Measurements from ENCODE around the gene ASCC1. TPM values are rescaled to one million over a fixed set of nuclear protein-coding genes. Genes with fewer than 3 reads are reported as not detected.
A peak's percentile ranks its signal among the peaks of the same experiment; 100 is the strongest.

The ASCC1 gene
- total and polyA plus RNA-seq, 4 experiments from 2014 or later: 14.3 to 24.9 (median 18.6) TPM

DNA sequence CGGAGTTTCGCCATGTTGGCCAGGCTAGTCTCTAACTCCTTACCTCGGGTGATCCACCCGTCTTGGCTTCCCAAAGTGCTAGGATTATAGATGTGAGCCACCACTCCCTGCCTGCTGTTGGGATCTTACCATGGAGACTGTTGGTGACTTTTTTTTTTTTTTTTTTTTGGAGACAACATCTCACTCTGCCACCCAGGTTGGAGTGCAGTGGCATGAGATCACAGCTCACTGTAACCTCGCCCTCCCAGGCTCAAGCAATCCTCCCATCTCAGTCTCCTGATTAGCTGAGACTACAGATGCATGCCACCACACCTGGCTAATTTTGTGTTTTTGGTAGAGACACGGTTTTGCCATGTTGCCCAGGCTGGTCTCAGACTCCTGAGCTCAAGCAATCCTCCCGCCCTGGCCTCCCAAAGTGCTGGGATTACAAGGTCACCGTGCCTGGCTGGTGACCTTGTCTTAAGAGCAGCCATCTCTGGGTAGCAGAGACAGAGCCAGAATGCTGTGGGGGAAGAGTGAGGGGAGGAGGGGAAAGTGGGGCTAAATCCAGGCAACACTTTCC is 25.7 kb upstream of the ASCC1 start:
- peaks cover 43% of the 10 kb centered on the region for H3K4me1 ChIP-seq (ENCODE audit: insufficient read depth, low read length)
- Mint-ChIP-seq H3K27ac (peak overlapping the region in 3 of 7 donors; percentile 25 to 75 (median 62)), H3K9me3 (peaks cover 0 to 2% (median 0%) of the 10 kb centered on the region in 8 donors), H3K4me1 (peaks cover 41 to 66% (median 52%) of the 10 kb centered on the region in 4 donors), H3K27me3 (no peaks in the 10 kb centered on the region), H3K4me3 (peak overlapping the region in 1 of 8 donors; percentile 24), H3K36me3 (peaks cover 3 to 8% of the 10 kb centered on the region in 2 donors)
- H3K36me3 ChIP-seq (ENCODE audit: insufficient read depth, low read length): peaks cover 2% of the 10 kb centered on the region
- H3K27me3 ChIP-seq (ENCODE audit: insufficient read depth, low read length): no peaks in the 10 kb centered on the region
- no peaks in the 10 kb centered on the region for H3K9me3 ChIP-seq (ENCODE audit: control insufficient read depth in 1 of 2, low read length in 2 of 2)
- ChIA-PET POLR2A (ENCODE audit: partially characterized antibody) (interaction anchor here (0.9 to 1.9 kb wide), 3 partner anchors 14 to 95 kb away, joined by 3 to 5 read pairs (median 3); no protein-coding TSS in a partner anchor), CTCF (ENCODE audit: partially characterized antibody) (interaction anchor here (0.9 to 1.4 kb wide), 4 partner anchors 17 to 95 kb away, joined by 3 to 6 read pairs (median 4); no protein-coding TSS in a partner anchor)
- intact Hi-C loops (cut with micrococcal nuclease): no loop called here
- no peak overlapping the region for H3K4me3 ChIP-seq (ENCODE audit: low read length in 2 of 2)
- DNase-seq: no peak
- no peak overlapping the region for H3K27ac ChIP-seq (ENCODE audit: low read depth, low read length)

DNA sequence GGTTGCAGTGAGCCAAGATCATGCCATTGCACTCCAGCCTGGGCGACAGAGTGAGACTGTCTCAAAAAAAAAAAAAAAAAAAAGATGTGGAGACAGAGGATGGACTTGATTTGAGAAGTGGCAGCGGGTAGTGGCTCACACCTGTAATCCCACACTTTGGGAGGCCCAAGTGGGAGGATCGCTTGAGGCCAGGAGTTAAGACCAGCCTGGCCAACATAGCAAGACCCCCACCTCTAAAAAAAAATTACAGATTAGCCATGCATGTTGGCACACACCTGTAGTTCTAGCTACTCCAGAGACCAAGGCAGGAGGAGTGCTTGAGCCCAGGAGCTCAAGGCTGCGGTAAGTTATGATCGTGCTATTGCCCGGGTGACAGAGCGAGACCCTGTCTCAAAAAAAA is 24.3 kb upstream of the ASCC1 start:
- H3K27me3 Mint-ChIP-seq: no peaks in the 10 kb centered on the region
- ChIA-PET CTCF (ENCODE audit: partially characterized antibody) (interaction anchor here (0.7 kb wide), 1 partner anchor 93 kb away, joined by 3 read pairs; no protein-coding TSS in a partner anchor), POLR2A (ENCODE audit: partially characterized antibody) (interaction anchor here (0.6 kb wide), 1 partner anchor 81 kb away, joined by 3 read pairs; no protein-coding TSS in a partner anchor)
- no peaks in the 10 kb centered on the region for H3K27me3 ChIP-seq (ENCODE audit: insufficient read depth, low read length)
- no peak overlapping the region for H3K4me3 Mint-ChIP-seq
- H3K9me3 Mint-ChIP-seq: peaks cover 0 to 2% (median 0%) of the 10 kb centered on the region in 8 donors
- H3K27ac Mint-ChIP-seq: peak overlapping the region in 4 of 7 donors; percentile 18 to 50 (median 26)
- peaks cover 35 to 54% (median 45%) of the 10 kb centered on the region in 4 donors for H3K4me1 Mint-ChIP-seq
- peaks cover 30% of the 10 kb centered on the region for H3K4me1 ChIP-seq (ENCODE audit: insufficient read depth, low read length)
- no peak for DNase-seq
- H3K36me3 Mint-ChIP-seq: peaks cover 12 to 17% of the 10 kb centered on the region in 2 donors
- intact Hi-C loops (cut with micrococcal nuclease): no loop called here
- H3K36me3 ChIP-seq (ENCODE audit: insufficient read depth, low read length): peaks cover 14% of the 10 kb centered on the region
- no peak overlapping the region for H3K27ac ChIP-seq (ENCODE audit: low read depth, low read length)
- no peak overlapping the region for H3K4me3 ChIP-seq (ENCODE audit: low read length in 2 of 2)
- H3K9me3 ChIP-seq (ENCODE audit: control insufficient read depth in 1 of 2, low read length in 2 of 2): no peaks in the 10 kb centered on the region

DNA sequence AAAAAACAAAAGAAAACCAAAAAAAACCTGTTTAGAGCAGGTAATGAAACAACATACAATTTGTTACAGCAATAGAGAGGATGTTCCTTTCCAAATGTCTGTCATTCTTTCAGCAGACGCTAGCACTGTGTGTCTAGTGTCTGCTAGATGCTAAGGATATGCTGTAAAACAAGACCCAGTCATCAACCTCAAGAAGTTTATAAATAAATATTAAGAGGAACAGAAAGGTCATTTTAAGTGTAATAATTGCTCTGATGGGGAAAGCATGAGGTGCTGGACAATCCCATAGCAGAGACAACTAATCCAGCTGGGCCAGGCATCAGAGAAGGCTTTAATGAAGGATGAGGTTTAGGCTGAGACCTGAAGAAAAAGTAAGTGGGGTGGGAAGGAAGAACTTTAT is 23.3 kb upstream of the ASCC1 start:
- Histone ChIP-seq H3K4me1 (ENCODE audit: insufficient read depth, low read length) (peaks cover 20% of the 10 kb centered on the region), H3K4me3 (ENCODE audit: low read length in 2 of 2) (no peak overlapping the region), H3K9me3 (ENCODE audit: control insufficient read depth in 1 of 2, low read length in 2 of 2) (no peaks in the 10 kb centered on the region), H3K27ac (ENCODE audit: low read depth, low read length) (no peak overlapping the region), H3K36me3 (ENCODE audit: insufficient read depth, low read length) (peaks cover 21% of the 10 kb centered on the region), H3K27me3 (ENCODE audit: insufficient read depth, low read length) (no peaks in the 10 kb centered on the region)
- ChIA-PET CTCF (ENCODE audit: partially characterized antibody) (interaction anchor here (0.7 kb wide), 1 partner anchor 18 kb away, joined by 3 read pairs; no protein-coding TSS in a partner anchor), POLR2A (ENCODE audit: partially characterized antibody) (interaction anchor here (0.7 kb wide), 1 partner anchor 25 kb away, joined by 3 read pairs; no protein-coding TSS in a partner anchor)
- Mint-ChIP-seq H3K36me3 (peaks cover 15 to 21% of the 10 kb centered on the region in 2 donors), H3K9me3 (no peaks in the 10 kb centered on the region), H3K4me3 (no peak overlapping the region), H3K27me3 (no peaks in the 10 kb centered on the region), H3K27ac (peak overlapping the region in 5 of 7 donors; percentile 6 to 85 (median 78)), H3K4me1 (peaks cover 28 to 45% (median 37%) of the 10 kb centered on the region in 4 donors)
- intact Hi-C loops (cut with micrococcal nuclease): no loop called here
- DNase-seq: no peak

DNA sequence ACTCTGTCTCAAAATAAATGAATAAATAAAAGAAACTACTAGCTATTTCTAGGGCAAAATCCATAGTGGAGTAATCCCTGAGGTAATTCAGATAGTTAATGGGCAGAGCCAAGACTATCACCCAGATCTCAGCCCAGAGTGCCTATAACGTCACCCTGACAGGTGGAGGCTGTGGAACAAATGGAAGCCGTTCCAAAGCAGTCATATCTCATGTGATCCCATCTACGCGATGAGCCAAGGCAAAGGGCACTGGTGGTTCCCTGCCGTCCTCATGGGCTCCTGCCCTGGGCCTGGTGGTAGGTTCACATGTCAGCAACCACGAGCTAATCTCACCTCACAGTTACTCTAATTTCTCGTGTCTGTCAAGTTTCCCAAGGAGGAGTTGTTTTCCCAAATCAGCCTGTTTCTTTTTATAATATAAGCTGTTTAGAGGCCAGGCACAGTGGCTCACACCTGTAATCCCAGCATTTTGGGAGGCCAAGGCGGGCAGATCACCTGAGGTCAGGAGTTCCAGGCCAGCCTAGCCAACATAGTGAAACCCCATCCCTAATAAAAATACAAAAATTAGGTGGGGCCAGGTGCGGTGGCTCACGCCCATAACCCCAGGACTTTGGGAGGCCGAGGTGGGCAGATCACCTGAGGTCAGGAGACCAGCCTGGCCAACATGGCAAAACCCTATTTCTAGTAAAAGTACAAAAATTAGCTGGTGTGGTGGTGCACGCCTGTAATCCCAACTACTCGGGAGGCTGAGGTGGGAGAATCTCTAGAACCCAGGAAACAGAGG is 22.5 kb upstream of the ASCC1 start:
- Histone ChIP-seq H3K9me3 (ENCODE audit: control insufficient read depth in 1 of 2, low read length in 2 of 2) (no peaks in the 10 kb centered on the region), H3K36me3 (ENCODE audit: insufficient read depth, low read length) (peaks cover 29% of the 10 kb centered on the region), H3K27me3 (ENCODE audit: insufficient read depth, low read length) (no peaks in the 10 kb centered on the region), H3K27ac (ENCODE audit: low read depth, low read length) (no peak overlapping the region), H3K4me3 (ENCODE audit: low read length in 2 of 2) (no peak overlapping the region), H3K4me1 (ENCODE audit: insufficient read depth, low read length) (peaks cover 12% of the 10 kb centered on the region)
- DNase-seq: no peak
- Mint-ChIP-seq H3K27me3 (no peaks in the 10 kb centered on the region), H3K4me3 (no peak overlapping the region), H3K27ac (peak overlapping the region in 3 of 7 donors; percentile 53 to 64 (median 56)), H3K9me3 (no peaks in the 10 kb centered on the region), H3K4me1 (peaks cover 19 to 36% (median 29%) of the 10 kb centered on the region in 4 donors), H3K36me3 (peaks cover 17 to 24% of the 10 kb centered on the region in 2 donors)
- CTCF ChIA-PET (ENCODE audit: partially characterized antibody): interaction anchor here (0.7 to 2.7 kb wide), 6 partner anchors 10 to 99 kb away, joined by 3 to 13 read pairs (median 4); no protein-coding TSS in a partner anchor
- intact Hi-C loops (cut with micrococcal nuclease): no loop called here
- POLR2A ChIA-PET (ENCODE audit: partially characterized antibody): interaction anchor here (0.6 to 2.0 kb wide), 6 partner anchors 8 to 107 kb away, joined by 3 to 13 read pairs (median 4); partner anchors contain the start of gene DDIT4

DNA sequence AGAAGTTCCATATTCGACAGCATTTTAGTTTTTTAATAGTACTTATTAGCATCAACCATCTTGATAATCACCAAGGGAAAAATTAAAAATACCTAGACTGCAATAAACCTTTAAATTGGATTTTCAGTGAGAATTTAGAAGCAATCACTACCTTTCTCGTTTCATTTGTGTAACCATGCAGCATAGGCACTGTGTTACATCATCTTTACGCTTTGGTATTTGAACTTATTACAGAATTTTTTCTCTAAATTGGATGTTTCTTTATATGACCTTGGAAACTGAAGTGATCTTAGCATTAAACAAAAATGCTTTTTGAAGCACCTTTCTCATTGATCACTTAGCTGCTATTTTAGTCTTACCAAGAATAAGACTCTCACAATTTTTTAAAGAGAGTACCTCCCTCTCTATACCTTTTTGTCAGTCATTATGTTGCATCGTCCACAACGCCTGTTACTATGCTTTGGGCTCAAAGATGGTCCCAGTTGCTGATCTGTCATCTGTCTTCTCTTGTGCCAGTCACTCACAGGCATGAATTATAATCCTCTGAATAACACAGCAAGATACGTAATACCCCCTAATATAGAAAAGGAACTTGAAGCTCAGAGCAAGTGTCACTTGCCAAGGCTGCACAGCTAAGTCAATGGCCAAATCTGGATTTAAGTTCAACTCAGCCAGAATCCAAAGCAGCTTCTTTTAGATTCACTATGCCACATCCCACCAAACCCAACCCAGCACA is 19.6 kb upstream of the ASCC1 start:
- H3K27ac Mint-ChIP-seq: peak overlapping the region in 4 of 7 donors; percentile 22 to 68 (median 46)
- intact Hi-C loops (cut with micrococcal nuclease): no loop called here
- CTCF ChIA-PET (ENCODE audit: partially characterized antibody): interaction anchor here (0.9 to 2.7 kb wide), 6 partner anchors 26 to 187 kb away, joined by 3 to 9 read pairs (median 4); no protein-coding TSS in a partner anchor

DNA sequence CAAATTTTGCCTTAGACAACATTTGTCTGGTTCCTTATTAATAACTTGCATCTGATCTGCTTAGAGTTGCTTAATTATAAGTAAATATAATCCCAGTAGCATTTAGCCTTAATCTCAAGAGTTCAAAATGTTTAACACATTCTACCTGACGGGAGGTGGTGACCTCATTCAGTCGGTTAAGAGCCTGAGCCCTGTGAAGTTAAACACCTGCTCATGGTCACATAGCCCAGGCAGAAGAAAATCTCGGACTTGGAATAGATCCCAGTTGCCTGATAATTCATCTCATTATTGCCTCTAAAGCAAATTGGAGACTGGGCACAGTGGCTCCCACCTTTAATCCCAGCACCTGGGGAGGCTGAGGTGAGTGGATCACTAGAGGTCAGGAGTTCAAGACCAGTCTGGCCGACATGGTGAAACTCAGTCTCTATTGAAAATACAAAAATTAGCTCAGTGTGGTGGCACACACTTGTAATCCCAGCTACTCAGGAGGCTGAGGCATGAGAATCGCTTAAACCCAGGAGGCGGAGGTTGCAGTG is 18.6 kb upstream of the ASCC1 start:
- no peak for DNase-seq
- H3K27ac ChIP-seq (ENCODE audit: low read depth, low read length): no peak overlapping the region
- no peak overlapping the region for H3K4me3 ChIP-seq (ENCODE audit: low read length in 2 of 2)
- Mint-ChIP-seq H3K27me3 (no peaks in the 10 kb centered on the region), H3K4me3 (no peak overlapping the region), H3K36me3 (peaks cover 33 to 46% of the 10 kb centered on the region in 2 donors), H3K4me1 (peaks cover 8 to 20% (median 14%) of the 10 kb centered on the region in 4 donors), H3K9me3 (no peaks in the 10 kb centered on the region), H3K27ac (peak overlapping the region in 1 of 7 donors; percentile 25)
- H3K36me3 ChIP-seq (ENCODE audit: insufficient read depth, low read length): peaks cover 57% of the 10 kb centered on the region
- ChIA-PET CTCF (ENCODE audit: partially characterized antibody) (no interaction called here), POLR2A (ENCODE audit: partially characterized antibody) (no interaction called here)
- peaks cover 3% of the 10 kb centered on the region for H3K4me1 ChIP-seq (ENCODE audit: insufficient read depth, low read length)
- no peaks in the 10 kb centered on the region for H3K27me3 ChIP-seq (ENCODE audit: insufficient read depth, low read length)
- no peaks in the 10 kb centered on the region for H3K9me3 ChIP-seq (ENCODE audit: control insufficient read depth in 1 of 2, low read length in 2 of 2)
- intact Hi-C loops (cut with micrococcal nuclease): no loop called here

More for the DNA sequence above, 19.6 kb upstream of the ASCC1 start:
- Histone ChIP-seq H3K9me3 (ENCODE audit: control insufficient read depth in 1 of 2, low read length in 2 of 2) (no peaks in the 10 kb centered on the region), H3K4me1 (ENCODE audit: insufficient read depth, low read length) (no peaks in the 10 kb centered on the region), H3K27ac (ENCODE audit: low read depth, low read length) (no peak overlapping the region), H3K36me3 (ENCODE audit: insufficient read depth, low read length) (peaks cover 47% of the 10 kb centered on the region), H3K27me3 (ENCODE audit: insufficient read depth, low read length) (no peaks in the 10 kb centered on the region), H3K4me3 (ENCODE audit: low read length in 2 of 2) (no peak overlapping the region)
- DNase-seq: no peak
- Mint-ChIP-seq H3K36me3 (peaks cover 27 to 37% of the 10 kb centered on the region in 2 donors), H3K9me3 (no peaks in the 10 kb centered on the region), H3K4me3 (no peak overlapping the region), H3K4me1 (peaks cover 8 to 19% (median 13%) of the 10 kb centered on the region in 4 donors), H3K27me3 (no peaks in the 10 kb centered on the region)
- POLR2A ChIA-PET (ENCODE audit: partially characterized antibody): interaction anchor here (1.2 to 1.6 kb wide), 3 partner anchors 12 to 39 kb away, joined by 4 to 9 read pairs (median 7); no protein-coding TSS in a partner anchor

All from CD4-positive, alpha-beta memory T cell (primary cell).